PC-3 (cell line): ENCODE results near the gene SMYD2.

Experiments used
- CTCF ChIP-seq: fragments of 300-600 bp; sonication (generic); conservative IDR thresholded peaks from 2 replicates; pipeline ENCODE4 v1.5.1; 2017; ENCODE audit warnings: antibody characterized with exemption, low read depth, mild to moderate bottlenecking, low read length
- EZH2 ChIP-seq: fragments of 300-600 bp; sonication (generic); IDR thresholded peaks from one replicate; pipeline ENCODE4 v1.6.1; 2017; ENCODE audit warnings: antibody characterized with exemption, mild to moderate bottlenecking, low read length; ENCODE audit not compliant: unreplicated experiment
- EZH2phosphoT487 ChIP-seq: fragments of 300-600 bp; sonication (generic); IDR thresholded peaks from 2 replicates; pipeline ENCODE4 v1.6.1; 2018; ENCODE audit warnings: mild to moderate bottlenecking, antibody characterized with exemption, low read length, borderline replicate concordance

- TF ChIP-seq CTCF (no peak), EZH2 (no peak), EZH2phosphoT487 (no peak)
These were observed 24.3 kb downstream of the SMYD2 start for GRCh38 chr1:214305164-214305751.
